Psoas muscle (tissue), 8 donors: ENCODE data around the gene COX7A2L. TPM values are rescaled to one million over a fixed set of nuclear protein-coding genes. Genes with fewer than 3 reads are reported as not detected.

Source experiments
- ATAC-seq, 4 donors: fragments of 200-7000 bp; cut with Tn5 transposase; one replicate each; pipeline ENCODE4 v1.9.1; 2020; ENCODE audit warnings: moderate library complexity in 3 of 4, mild to moderate bottlenecking in 2 of 4
- DNase-seq, 2 donors: peaks; one replicate each; pipeline ENCODE4 v3.0.0-alpha.2; 2020
- H3K27ac ChIP-seq: fragments of 200-600 bp; one replicate; pipeline ENCODE4 v1.8.0; 2022
- H3K27me3 ChIP-seq, 3 donors: fragments of 200-600 bp in 1 of 3; one replicate each; pipeline versions ENCODE4 v1.6.1 to v1.8.0; 2013 to 2022; ENCODE audit warnings: low read length in 2 of 3, mild to moderate bottlenecking in 2 of 3, moderate library complexity in 1 of 3; ENCODE audit not compliant: insufficient read depth in 3 of 3
- H3K36me3 ChIP-seq, 2 donors: fragments of 200-600 bp in 1 of 2; one replicate each; pipeline versions ENCODE4 v1.6.1 to v1.8.0; 2013 to 2022; ENCODE audit warnings: low read depth in 1 of 2, mild to moderate bottlenecking in 1 of 2, moderate library complexity in 1 of 2; ENCODE audit not compliant: insufficient read depth in 1 of 2
- H3K4me1 ChIP-seq: fragments of 200-600 bp; one replicate; pipeline ENCODE4 v1.8.0; 2022
- H3K4me3 ChIP-seq: fragments of 200-600 bp; one replicate; pipeline ENCODE4 v1.8.0; 2022; ENCODE audit warnings: mild to moderate bottlenecking
- H3K9me3 ChIP-seq: fragments of 200-600 bp; one replicate; pipeline ENCODE4 v1.8.0; 2022
- CTCF ChIP-seq: fragments of 200-600 bp; IDR thresholded peaks from one replicate; pipeline ENCODE4 v1.8.0; 2022; ENCODE audit warnings: antibody characterized with exemption
- WGBS, 3 donors: extraction: QIAGEN DNeasy Blood & Tissue Kit; methylation state at CpG; one replicate each; pipeline versions ENCODE4 v1.1.6 to v1.1.7; 2013; 5-methylcytosine and 5-hydroxymethylcytosine counted together
- intact Hi-C, 2 donors: fragments of 100-400 bp; cut with DNase I; formaldehyde crosslinking; loops; one replicate each; pipeline versions ENCODE4 v1.11.0 to v1.14.2; 2022
- polyA plus RNA-seq, 3 donors: library from polyadenylated mRNA; stranded (reverse); fragments of 200-250 nt; gene quantifications; one replicate each; pipeline ENCODE4 v1.2.3, GENCODE V29; 2013
- total RNA-seq, 4 donors: library from RNA; stranded (reverse); fragmentation: NEBNext Ultra II Directional in 2 of 4; extraction: Animal tissue kit (Norgen Biotek cat#: 25700) in 2 of 4; gene quantifications; one replicate each; pipeline versions ENCODE4 v1.2.1 to v1.2.4, GENCODE V29; 2021 to 2023
- donor health status: healthy with polysubstance abuse.
- donor health status: DM: no; HTN: no; CAD: no; lungs with moderate emphysema.
- donor health status: Bipolar disorder and iron deficiency.
- donor health status: healthy.
- donor health status: DM: yes; HTN: yes; CAD: no.
- donor health status: DM: no; HTN: no; CAD: no.
- donor health status: DM: no; HTN: no; CAD: no.
- donor health status: DM: yes; HTN: yes; CAD: no.

Gene COX7A2L
- total and polyA plus RNA-seq, 7 donors: 58.1 to 176 (median 75.4) TPM

GRCh38 chr2:42309366-42309765 is 51.7 kb downstream of the COX7A2L start:
- H3K27ac ChIP-seq: no peak overlapping the region
- no peak overlapping the region for H3K4me3 ChIP-seq
- H3K4me1 ChIP-seq: no peaks in the 10 kb centered on the region
- intact Hi-C loops: no loop called here
- ATAC-seq (no peak), DNase-seq (no peak)
- peaks cover 0 to 13% of the 10 kb centered on the region in 2 donors for H3K36me3 ChIP-seq
- TF ChIP-seq CTCF: no peak
- H3K27me3 ChIP-seq: no peaks in the 10 kb centered on the region
- 97 to 100% (median 99%) methylated on average over 2 of the region's 2 CpGs for WGBS, 3 donors
- no peaks in the 10 kb centered on the region for H3K9me3 ChIP-seq

- DNase-seq (no peak), ATAC-seq (no peak)
- TF ChIP-seq CTCF: no peak
- H3K36me3 ChIP-seq: peaks cover 0 to 31% of the 10 kb centered on the region in 2 donors
- no peaks in the 10 kb centered on the region for H3K27me3 ChIP-seq
- intact Hi-C loops: no loop called here
- H3K4me3 ChIP-seq: no peak overlapping the region
- H3K4me1 ChIP-seq: no peaks in the 10 kb centered on the region
- H3K27ac ChIP-seq: no peak overlapping the region
- H3K9me3 ChIP-seq: no peaks in the 10 kb centered on the region
Measured at GRCh38 chr2:42307180-42307579, 53.8 kb downstream of the COX7A2L start.

GRCh38 chr2:42304059-42304713 is 56.8 kb downstream of the COX7A2L start:
- WGBS, 3 donors: 95 to 98% (median 97%) methylated on average over 2 of the region's 2 CpGs
- TF ChIP-seq CTCF: no peak
- H3K36me3 ChIP-seq: peaks cover 0 to 33% of the 10 kb centered on the region in 2 donors
- intact Hi-C loops: no loop called here
- no peak for ATAC-seq
- H3K4me1 ChIP-seq: no peaks in the 10 kb centered on the region
- no peak overlapping the region for H3K4me3 ChIP-seq
- H3K27me3 ChIP-seq: no peaks in the 10 kb centered on the region
- no peaks in the 10 kb centered on the region for H3K9me3 ChIP-seq
- no peak overlapping the region for H3K27ac ChIP-seq
- no peak for DNase-seq

GRCh38 chr2:42303252-42303651 is 57.8 kb downstream of the COX7A2L start:
- Histone ChIP-seq H3K4me3 (no peak overlapping the region), H3K4me1 (no peaks in the 10 kb centered on the region), H3K27me3 (no peaks in the 10 kb centered on the region), H3K36me3 (peaks cover 0 to 37% of the 10 kb centered on the region in 2 donors), H3K9me3 (no peaks in the 10 kb centered on the region), H3K27ac (no peak overlapping the region)
- DNase-seq (no peak), ATAC-seq (no peak)
- TF ChIP-seq CTCF: no peak
- WGBS, 3 donors: 95 to 98% (median 97%) methylated on average over 3 of the region's 3 CpGs
- intact Hi-C loops: no loop called here

GRCh38 chr2:42300527-42300926 is 60.5 kb downstream of the COX7A2L start:
- no peak for ATAC-seq
- peaks cover 0 to 37% of the 10 kb centered on the region in 2 donors for H3K36me3 ChIP-seq
- intact Hi-C loops: no loop called here

More at GRCh38 chr2:42300527-42300926, 60.5 kb downstream of the COX7A2L start:
- no peak overlapping the region for H3K4me3 ChIP-seq
- no peak for DNase-seq
- no peaks in the 10 kb centered on the region for H3K9me3 ChIP-seq
- no peak for TF ChIP-seq CTCF
- H3K27ac ChIP-seq: no peak overlapping the region
- no peaks in the 10 kb centered on the region for H3K27me3 ChIP-seq
- WGBS, 3 donors: 72 to 78% (median 73%) methylated on average over 2 of the region's 2 CpGs
- H3K4me1 ChIP-seq: no peaks in the 10 kb centered on the region
